WTC11 (cell line): ENCODE data around the gene UBAC2. TPM values are rescaled to one million over a fixed set of nuclear protein-coding genes. Genes with fewer than 3 reads are reported as not detected.
"Not testable (repeated sequence)": the region's sequence is repeated elsewhere in the genome, so short reads cannot be mapped to it uniquely, and the experiment has no call there.

Experiments used
- ATAC-seq: fragments of 200-7000 bp; cut with Tn5 transposase; 2 replicates; pipeline ENCODE4 v1.10.0; 2021; ENCODE audit warnings: mild to moderate bottlenecking, moderate library complexity
- CTCF ChIA-PET: fragments of 300-600 bp; sonication (Branson Sonifier 250); formaldehyde crosslinking; loops from one replicate; lab custom pipeline; 2021; ENCODE audit warnings: antibody characterized with exemption; lab: Charles Lee
- POLR2A ChIA-PET: fragments of 350-600 bp; sonication (Branson Sonifier 250); formaldehyde crosslinking; loops from one replicate; lab custom pipeline; 2021; ENCODE audit warnings: antibody characterized with exemption; lab: Charles Lee
- DNase-seq: peaks from one replicate; pipeline ENCODE4 v3.0.0; 2021; ENCODE audit warnings: low spot score
- H3K27ac Mint-ChIP-seq: 2 replicates; pipeline ENCODE4 v1.8.0; 2021; ENCODE audit warnings: mixed read lengths
- H3K27me3 Mint-ChIP-seq: 2 replicates; pipeline ENCODE4 v1.8.0; 2021; ENCODE audit warnings: low read depth, mild to moderate bottlenecking, moderate library complexity, mixed read lengths
- H3K36me3 Mint-ChIP-seq: 2 replicates; pipeline ENCODE4 v1.8.0; 2021; ENCODE audit warnings: mixed read lengths
- H3K4me1 Mint-ChIP-seq: 2 replicates; pipeline ENCODE4 v1.8.0; 2022; ENCODE audit warnings: mixed read lengths
- H3K4me3 Mint-ChIP-seq: 2 replicates; pipeline ENCODE4 v1.8.0; 2021; ENCODE audit warnings: mild to moderate bottlenecking, moderate library complexity, mixed read lengths
- H3K9me3 Mint-ChIP-seq: 2 replicates; pipeline ENCODE4 v1.8.0; 2021; ENCODE audit warnings: mixed read lengths
- ATF1 ChIP-seq: sonication (generic); formaldehyde crosslinking; IDR thresholded peaks from 2 replicates; pipeline ENCODE4 v1.8.1; 2023; ENCODE audit warnings: mild to moderate bottlenecking, moderate library complexity, missing genetic modification reagents
- CREB1 ChIP-seq: sonication (generic); formaldehyde crosslinking; IDR thresholded peaks from 2 replicates; pipeline ENCODE4 v1.8.0; 2023; ENCODE audit warnings: mild to moderate bottlenecking, missing genetic modification reagents
- CREM ChIP-seq: sonication (generic); formaldehyde crosslinking; IDR thresholded peaks from 2 replicates; pipeline ENCODE4 v1.8.1; 2022; ENCODE audit warnings: mild to moderate bottlenecking, missing genetic modification reagents, moderate library complexity
- ETV6 ChIP-seq: sonication (generic); formaldehyde crosslinking; IDR thresholded peaks from 2 replicates; pipeline ENCODE4 v1.8.1; 2022; ENCODE audit warnings: mild to moderate bottlenecking, missing genetic modification reagents
- GABPB1 ChIP-seq: sonication (generic); formaldehyde crosslinking; IDR thresholded peaks from 2 replicates; pipeline ENCODE4 v1.8.1; 2023; ENCODE audit warnings: mild to moderate bottlenecking, missing genetic modification reagents
- GTF2I ChIP-seq: fragments of 250-450 bp; sonication (Bioruptor Pico); conservative IDR thresholded peaks from 2 replicates; pipeline ENCODE4 v1.4.0; 2021; ENCODE audit warnings: mild to moderate bottlenecking
- JAZF1 ChIP-seq: fragments of 250-450 bp; sonication (Bioruptor Pico); IDR thresholded peaks from 2 replicates; pipeline ENCODE4 v1.9.0; 2021; ENCODE audit warnings: moderate library complexity, mild to moderate bottlenecking, inconsistent platforms
- NFATC4 ChIP-seq: fragments of 250-450 bp; sonication (Bioruptor Pico); IDR thresholded peaks from 2 replicates; pipeline ENCODE4 v1.9.0; 2021; ENCODE audit warnings: mild to moderate bottlenecking
- NR3C1 ChIP-seq: sonication (generic); formaldehyde crosslinking; conservative IDR thresholded peaks from 2 replicates; pipeline ENCODE4 v1.8.1; 2023; ENCODE audit warnings: low read depth, mild to moderate bottlenecking, missing genetic modification reagents
- PRRX2 ChIP-seq: fragments of 250-450 bp; sonication (Bioruptor Pico); IDR thresholded peaks from 2 replicates; pipeline ENCODE4 v1.8.0; 2021; ENCODE audit warnings: mild to moderate bottlenecking
- RELA ChIP-seq: sonication (generic); formaldehyde crosslinking; IDR thresholded peaks from 2 replicates; pipeline ENCODE4 v1.8.1; 2022; ENCODE audit warnings: missing genetic modification reagents, mild to moderate bottlenecking, borderline replicate concordance
- SMAD3 ChIP-seq: sonication (generic); formaldehyde crosslinking; IDR thresholded peaks from 2 replicates; pipeline ENCODE4 v1.8.0; 2022; ENCODE audit warnings: missing genetic modification reagents, mild to moderate bottlenecking, borderline replicate concordance
- ZBTB21 ChIP-seq: sonication (generic); formaldehyde crosslinking; IDR thresholded peaks from 2 replicates; pipeline ENCODE4 v1.8.1; 2023; ENCODE audit warnings: mild to moderate bottlenecking, missing genetic modification reagents, borderline replicate concordance
- ZNF138 ChIP-seq: sonication (generic); formaldehyde crosslinking; conservative IDR thresholded peaks from 2 replicates; pipeline ENCODE4 v1.8.1; 2022; ENCODE audit warnings: mild to moderate bottlenecking, moderate library complexity, missing genetic modification reagents
- total RNA-seq: library from RNA; stranded (reverse); gene quantifications from 3 replicates; pipeline ENCODE4 v1.2.3, GENCODE V29; 2021
- TF ChIP-seq, protein P1 (sequence below): sonication (generic); formaldehyde crosslinking; conservative IDR thresholded peaks from 2 replicates; pipeline ENCODE4 v1.8.1; 2023; ENCODE audit warnings: mild to moderate bottlenecking, low read depth, missing genetic modification reagents, moderate library complexity
- TF ChIP-seq, protein P2 (sequence below): sonication (generic); formaldehyde crosslinking; IDR thresholded peaks from 2 replicates; pipeline ENCODE4 v1.8.1; 2023; ENCODE audit warnings: mild to moderate bottlenecking, missing genetic modification reagents
- TF ChIP-seq, protein P3 (sequence below): fragments of 250-450 bp; sonication (Bioruptor Pico); conservative IDR thresholded peaks from 2 replicates; pipeline ENCODE4 v1.9.0; 2021; ENCODE audit warnings: mild to moderate bottlenecking

Gene UBAC2
- total RNA-seq, 1 experiment from 2014 or later: 64.7 TPM

DNA sequence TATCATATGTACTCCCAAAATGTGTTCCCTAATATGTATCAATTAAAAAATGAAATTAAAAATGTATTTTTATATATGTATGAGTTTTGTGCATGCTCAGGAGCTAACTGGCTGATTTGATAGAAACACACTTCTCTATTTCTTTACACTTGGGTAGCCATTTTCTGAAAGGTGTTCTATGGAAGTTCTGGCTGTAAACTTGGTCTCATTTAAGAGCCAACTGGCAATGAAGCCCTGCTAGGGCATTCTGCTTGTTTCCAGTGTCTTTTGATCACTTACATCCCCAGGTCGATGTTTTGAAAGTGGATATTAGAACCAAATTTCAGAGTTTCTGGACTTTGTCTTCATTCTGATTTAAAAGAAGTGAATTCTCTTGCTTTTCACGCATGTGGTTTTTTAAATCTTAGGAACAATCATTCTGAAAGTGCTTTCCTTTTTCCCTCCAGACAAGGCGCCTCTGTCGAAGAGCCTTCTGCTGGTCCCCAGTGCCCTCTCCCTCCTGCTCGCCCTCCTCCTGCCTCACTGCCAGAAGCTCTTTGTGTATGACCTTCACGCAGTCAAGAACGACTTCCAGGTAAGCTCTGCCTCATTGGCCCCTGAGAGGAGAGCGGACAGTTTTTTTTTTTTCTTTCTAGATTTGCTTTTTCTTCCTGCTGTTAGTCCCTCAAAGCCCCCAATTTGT, 37.5 kb downstream of the UBAC2 start:
- ATAC-seq: no peak
- ChIA-PET POLR2A (no interaction called here), CTCF (interaction anchor here (1.0 kb wide), 1 partner anchor 209 kb away, joined by 3 read pairs; no protein-coding TSS in a partner anchor)
- peaks cover 8% of the 10 kb centered on the region for H3K9me3 Mint-ChIP-seq
- TF ChIP-seq ZBTB21 (CRISPR knock-in tag) (no peak), ZNF138 (CRISPR knock-in tag) (no peak), SMAD3 (CRISPR knock-in tag) (no peak), JAZF1 (CRISPR knock-in tag) (no peak), CREM (CRISPR knock-in tag) (no peak), GTF2I (no peak)
- TF ChIP-seq, protein P1, sequence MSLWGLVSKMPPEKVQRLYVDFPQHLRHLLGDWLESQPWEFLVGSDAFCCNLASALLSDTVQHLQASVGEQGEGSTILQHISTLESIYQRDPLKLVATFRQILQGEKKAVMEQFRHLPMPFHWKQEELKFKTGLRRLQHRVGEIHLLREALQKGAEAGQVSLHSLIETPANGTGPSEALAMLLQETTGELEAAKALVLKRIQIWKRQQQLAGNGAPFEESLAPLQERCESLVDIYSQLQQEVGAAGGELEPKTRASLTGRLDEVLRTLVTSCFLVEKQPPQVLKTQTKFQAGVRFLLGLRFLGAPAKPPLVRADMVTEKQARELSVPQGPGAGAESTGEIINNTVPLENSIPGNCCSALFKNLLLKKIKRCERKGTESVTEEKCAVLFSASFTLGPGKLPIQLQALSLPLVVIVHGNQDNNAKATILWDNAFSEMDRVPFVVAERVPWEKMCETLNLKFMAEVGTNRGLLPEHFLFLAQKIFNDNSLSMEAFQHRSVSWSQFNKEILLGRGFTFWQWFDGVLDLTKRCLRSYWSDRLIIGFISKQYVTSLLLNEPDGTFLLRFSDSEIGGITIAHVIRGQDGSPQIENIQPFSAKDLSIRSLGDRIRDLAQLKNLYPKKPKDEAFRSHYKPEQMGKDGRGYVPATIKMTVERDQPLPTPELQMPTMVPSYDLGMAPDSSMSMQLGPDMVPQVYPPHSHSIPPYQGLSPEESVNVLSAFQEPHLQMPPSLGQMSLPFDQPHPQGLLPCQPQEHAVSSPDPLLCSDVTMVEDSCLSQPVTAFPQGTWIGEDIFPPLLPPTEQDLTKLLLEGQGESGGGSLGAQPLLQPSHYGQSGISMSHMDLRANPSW (CRISPR knock-in tag): no peak
- TF ChIP-seq, protein P2, sequence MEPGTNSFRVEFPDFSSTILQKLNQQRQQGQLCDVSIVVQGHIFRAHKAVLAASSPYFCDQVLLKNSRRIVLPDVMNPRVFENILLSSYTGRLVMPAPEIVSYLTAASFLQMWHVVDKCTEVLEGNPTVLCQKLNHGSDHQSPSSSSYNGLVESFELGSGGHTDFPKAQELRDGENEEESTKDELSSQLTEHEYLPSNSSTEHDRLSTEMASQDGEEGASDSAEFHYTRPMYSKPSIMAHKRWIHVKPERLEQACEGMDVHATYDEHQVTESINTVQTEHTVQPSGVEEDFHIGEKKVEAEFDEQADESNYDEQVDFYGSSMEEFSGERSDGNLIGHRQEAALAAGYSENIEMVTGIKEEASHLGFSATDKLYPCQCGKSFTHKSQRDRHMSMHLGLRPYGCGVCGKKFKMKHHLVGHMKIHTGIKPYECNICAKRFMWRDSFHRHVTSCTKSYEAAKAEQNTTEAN (CRISPR knock-in tag): no peak
- TF ChIP-seq, all 79 proteins: peak for 0
- H3K27ac Mint-ChIP-seq: no peak overlapping the region
- no peaks in the 10 kb centered on the region; the same call in 1 of the 2 replicates for H3K27me3 Mint-ChIP-seq
- H3K4me1 Mint-ChIP-seq: 0 out of 2 replicates have a peak, but pooled peaks cover 3% of the 10 kb centered on the region
- no peak overlapping the region for H3K4me3 Mint-ChIP-seq
- peaks cover 33% of the 10 kb centered on the region for H3K36me3 Mint-ChIP-seq
- DNase-seq: no peak

DNA sequence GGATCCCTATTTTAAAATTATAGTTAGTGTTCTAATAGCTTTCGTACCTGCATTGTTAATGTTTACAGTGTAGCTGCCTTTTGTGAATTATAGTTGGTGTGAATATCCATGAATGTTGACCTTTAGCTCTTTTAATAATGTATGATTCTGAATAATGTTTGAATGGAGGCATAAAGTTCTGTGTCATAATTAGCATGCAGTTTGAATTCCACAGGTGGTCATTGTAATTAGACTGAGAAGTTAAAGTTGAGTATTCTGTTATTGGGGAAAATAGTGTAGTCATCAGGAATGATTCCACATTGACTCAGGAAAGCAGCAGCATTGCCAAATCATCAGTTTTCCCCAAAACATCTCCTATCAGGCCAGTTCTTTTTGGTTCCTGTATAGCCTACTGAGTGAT, 45.4 kb downstream of the UBAC2 start:
- no peak for DNase-seq
- H3K36me3 Mint-ChIP-seq: peaks cover 50% of the 10 kb centered on the region
- ATAC-seq: no peak
- TF ChIP-seq PRRX2 (CRISPR knock-in tag): no peak
- TF ChIP-seq, all 79 proteins: peak for 0
- ChIA-PET POLR2A (no interaction called here), CTCF (interaction anchor here (1.2 kb wide), 1 partner anchor 24 kb away, joined by 3 read pairs; no protein-coding TSS in a partner anchor)
- no peak overlapping the region for H3K27ac Mint-ChIP-seq
- H3K27me3 Mint-ChIP-seq: no peaks in the 10 kb centered on the region; the same call in 1 of the 2 replicates
- no peak overlapping the region for H3K4me3 Mint-ChIP-seq
- peaks cover 15% of the 10 kb centered on the region for H3K9me3 Mint-ChIP-seq
- H3K4me1 Mint-ChIP-seq: peaks cover 4% of the 10 kb centered on the region

DNA sequence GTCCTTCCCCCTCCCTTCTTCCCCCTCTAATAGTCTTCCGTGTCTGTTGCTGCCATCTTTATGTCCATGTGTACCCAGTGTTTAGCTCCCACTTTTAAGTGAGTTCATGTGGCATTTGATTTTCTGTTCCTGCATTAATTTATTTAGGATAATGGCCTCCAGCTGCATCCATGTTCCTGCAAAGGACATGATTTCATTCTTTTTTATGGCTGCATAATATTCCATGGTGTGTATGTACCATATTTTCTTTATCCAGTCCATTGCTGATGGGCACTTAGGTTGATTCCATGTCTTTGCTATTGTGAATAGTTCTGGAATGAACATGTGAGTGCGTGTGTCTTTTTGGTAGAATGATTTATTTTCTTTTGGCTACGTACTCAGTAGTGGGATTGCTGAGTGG, 48.5 kb downstream of the UBAC2 start:
- POLR2A ChIA-PET, H3K9me3 Mint-ChIP-seq, CTCF ChIA-PET, DNase-seq, H3K27ac Mint-ChIP-seq, H3K27me3 Mint-ChIP-seq, H3K4me3 Mint-ChIP-seq, ATAC-seq: not testable (repeated sequence)
- Mint-ChIP-seq H3K36me3 (peaks cover 34% of the 10 kb centered on the region), H3K4me1 (peaks cover 15% of the 10 kb centered on the region)

DNA sequence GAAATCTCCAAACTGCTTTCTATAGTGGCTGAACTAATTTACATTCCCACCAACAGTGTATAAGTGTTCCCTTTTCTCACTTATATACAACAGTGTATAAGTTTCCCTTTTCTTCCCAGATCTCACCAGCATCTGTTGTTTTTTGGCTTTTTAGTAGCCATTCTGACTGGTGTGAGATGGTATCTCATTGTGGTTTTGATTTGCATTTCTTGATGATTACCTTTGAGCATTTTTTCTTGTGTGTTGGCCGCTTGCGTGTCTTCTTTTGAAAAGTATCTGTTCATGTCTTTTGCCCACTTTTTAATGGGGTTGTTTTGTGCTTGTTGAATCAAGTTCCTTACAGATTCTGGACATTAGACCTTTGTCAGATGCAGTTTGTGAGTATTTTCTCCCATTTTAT, 49.0 kb downstream of the UBAC2 start:
- CTCF ChIA-PET, H3K27me3 Mint-ChIP-seq, H3K9me3 Mint-ChIP-seq, H3K4me3 Mint-ChIP-seq, DNase-seq, ATAC-seq, POLR2A ChIA-PET: not testable (repeated sequence)
- H3K4me1 Mint-ChIP-seq: peaks cover 15% of the 10 kb centered on the region
- 0 out of 2 replicates have a peak overlapping the region, but pooled peaks have one; percentile 41 for H3K27ac Mint-ChIP-seq
- H3K36me3 Mint-ChIP-seq: peaks cover 34% of the 10 kb centered on the region

DNA sequence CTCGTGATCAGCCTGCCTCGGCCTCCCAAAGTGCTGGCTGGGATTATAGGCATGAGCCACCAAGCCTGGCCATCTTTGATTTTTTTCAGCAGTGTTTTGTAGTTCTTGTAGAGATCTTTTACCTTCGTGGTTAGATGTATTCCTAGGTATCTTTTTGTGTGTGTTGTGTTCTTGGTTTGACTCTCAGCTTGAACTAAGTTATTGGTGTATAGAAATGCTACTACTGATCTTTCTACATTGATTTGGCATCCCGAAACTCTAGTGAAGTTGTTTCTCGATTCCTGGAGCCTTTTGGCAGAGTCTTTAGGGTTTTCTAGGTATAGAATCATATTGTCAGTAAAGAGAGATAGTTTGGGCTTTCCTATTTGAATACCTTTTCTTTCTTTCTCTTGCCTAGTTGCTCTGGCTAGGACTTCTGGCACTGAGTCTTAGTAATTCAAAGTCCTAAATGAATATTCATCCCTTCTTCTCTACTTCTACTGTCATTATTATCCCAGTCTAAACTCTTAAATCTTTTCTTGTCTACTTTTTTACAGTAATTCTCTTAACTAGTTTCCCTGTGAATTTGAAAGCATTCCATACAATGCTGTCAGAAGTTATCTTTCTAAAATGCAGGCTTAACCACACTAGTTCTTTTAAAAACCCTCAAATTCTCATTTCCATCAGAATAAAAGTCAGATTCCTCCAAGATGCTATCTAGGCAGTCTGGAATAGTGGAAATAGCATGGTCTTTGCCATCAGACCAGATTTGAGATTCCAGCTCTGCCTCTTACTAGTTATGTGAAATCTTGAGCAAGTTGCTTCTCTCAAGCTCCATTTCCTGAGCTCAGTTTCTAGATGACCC, 50.5 kb downstream of the UBAC2 start:
- Mint-ChIP-seq H3K36me3 (peaks cover 27% of the 10 kb centered on the region), H3K4me3 (no peak overlapping the region), H3K27ac (peak overlapping the region; percentile 8), H3K4me1 (peaks cover 15% of the 10 kb centered on the region), H3K27me3 (no peaks in the 10 kb centered on the region), H3K9me3 (peaks cover 7% of the 10 kb centered on the region)
- TF ChIP-seq ETV6 (CRISPR knock-in tag) (no peak), CREB1 (CRISPR knock-in tag) (no peak), NFATC4 (CRISPR knock-in tag) (no peak), ATF1 (CRISPR knock-in tag) (no peak), GABPB1 (CRISPR knock-in tag) (no peak), RELA (CRISPR knock-in tag) (no peak), NR3C1 (CRISPR knock-in tag) (no peak)
- TF ChIP-seq, protein P3, sequence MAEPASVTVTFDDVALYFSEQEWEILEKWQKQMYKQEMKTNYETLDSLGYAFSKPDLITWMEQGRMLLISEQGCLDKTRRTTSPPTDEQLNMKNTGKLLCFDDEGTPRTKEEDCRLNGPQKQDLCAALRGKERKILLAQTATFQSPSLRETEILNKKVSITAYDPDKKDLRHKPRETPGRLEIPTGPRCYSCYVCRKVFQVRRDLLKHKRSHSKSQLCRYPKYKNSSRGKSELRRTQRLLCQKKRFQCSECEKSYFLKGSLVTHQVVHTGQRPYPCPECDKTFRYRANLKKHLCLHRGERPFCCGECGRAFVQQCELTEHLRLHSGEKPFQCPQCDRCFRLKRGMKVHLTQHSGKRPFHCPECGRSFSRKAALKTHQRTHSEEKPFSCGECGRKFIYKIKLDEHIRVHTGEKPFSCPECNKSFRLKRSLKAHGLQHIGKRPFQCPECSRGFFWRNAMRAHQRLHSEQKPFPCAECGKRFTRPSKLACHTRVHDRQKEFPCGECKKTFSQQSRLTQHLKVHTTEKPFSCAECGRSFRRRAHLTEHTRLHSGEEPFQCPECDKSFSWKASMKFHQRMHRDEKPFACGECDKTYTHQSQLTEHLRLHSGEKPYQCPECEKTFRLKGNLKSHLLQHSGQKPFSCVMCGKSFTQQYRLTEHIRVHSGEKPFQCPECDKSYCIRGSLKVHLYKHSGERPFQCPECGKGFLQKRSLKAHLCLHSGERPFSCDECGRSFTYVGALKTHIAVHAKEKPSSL (CRISPR knock-in tag): no peak
- CTCF ChIA-PET: interaction anchor here (0.6 to 1.7 kb wide), 4 partner anchors 8 to 222 kb away, joined by 3 to 6 read pairs (median 4); no protein-coding TSS in a partner anchor
- ATAC-seq: no peak
- POLR2A ChIA-PET: no interaction called here
- DNase-seq: no peak
